Adipose tissue (tissue), 3 donors: ENCODE measurements around the gene LRP8. TPM values are rescaled to one million over a fixed set of nuclear protein-coding genes. Genes with fewer than 3 reads are reported as not detected.

Experiments used
- H3K27ac ChIP-seq: one replicate; pipeline ENCODE4 v1.5.1; 2013; ENCODE audit warnings: low read depth, low read length
- WGBS, 3 donors: extraction: QIAGEN DNeasy Blood & Tissue Kit; methylation state at CpG; one replicate each; pipeline ENCODE4 v1.1.7; 2013; 5-methylcytosine and 5-hydroxymethylcytosine counted together
- polyA plus RNA-seq, 3 donors: library from polyadenylated mRNA; stranded (reverse); fragments of 200-250 nt; gene quantifications; one replicate each; pipeline ENCODE4 v1.2.3, GENCODE V29; 2013
- donor health status: healthy with polysubstance abuse.
- donor health status: Bipolar disorder and iron deficiency.
- donor health status: healthy.

The LRP8 gene
- polyA plus RNA-seq = 1 to 10 TPM in 1 of 3 donors, under 1 TPM in 2; 0.67 to 3.1 (median 0.75) TPM

DNA sequence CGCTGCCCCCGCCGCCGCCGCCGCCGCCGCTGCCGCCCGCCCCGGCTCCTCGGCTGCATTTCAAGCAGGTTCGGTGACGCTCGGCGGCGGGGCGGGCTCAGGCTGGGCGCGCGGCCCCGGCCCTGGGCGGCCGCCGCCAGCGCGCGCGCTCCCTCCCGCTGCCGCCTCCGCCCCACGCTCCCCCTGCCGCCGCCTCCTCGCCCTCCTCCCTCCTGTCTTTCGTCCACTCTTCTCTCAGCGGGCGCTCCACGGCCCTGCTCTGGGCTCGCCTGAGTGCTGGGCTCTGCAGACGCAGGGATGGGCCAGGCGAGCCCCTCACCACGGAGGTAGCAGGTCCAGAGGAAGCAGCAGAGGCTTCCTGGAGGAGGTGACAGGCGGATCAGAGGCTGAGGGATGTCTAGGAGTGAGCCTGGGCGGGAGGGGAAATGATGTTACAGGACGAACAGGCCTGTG lies at the start of gene LRP8:
LRP8 (minus strand) TSS at position 62 of the 453 bp plus-strand sequence. CDS start 158 bp downstream, outside the sequence.
- H3K27ac ChIP-seq = no peak within 1 kb of the TSS
- 1 to 6% (median 2%) methylated on average over 15 to 47 of the region's 47 CpGs for WGBS, 3 donors

DNA sequence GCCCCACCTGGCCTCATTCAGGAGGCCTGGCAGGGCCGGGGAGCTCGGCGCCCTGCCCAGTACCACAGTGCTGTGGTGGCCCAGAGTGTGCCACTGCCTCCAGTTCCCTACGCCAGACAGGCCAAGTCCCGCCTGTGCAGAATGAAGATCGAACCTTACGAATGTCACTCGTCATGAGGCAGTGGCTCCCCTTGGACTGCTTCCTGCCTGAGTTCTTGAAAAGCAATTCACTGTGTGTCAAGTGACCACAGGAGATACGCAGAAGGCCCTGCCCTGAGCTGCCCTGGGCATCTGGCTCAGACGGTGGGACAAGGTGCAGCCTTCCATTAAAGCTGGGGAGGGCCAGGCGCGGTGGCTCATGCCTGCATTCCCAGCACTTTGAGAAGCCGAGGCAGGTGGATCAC lies 49.6 kb upstream of the LRP8 start:
- 83 to 94% (median 92%) methylated on average over 13 of the region's 13 CpGs for WGBS, 3 donors
- H3K27ac ChIP-seq = no peak overlapping the region

DNA sequence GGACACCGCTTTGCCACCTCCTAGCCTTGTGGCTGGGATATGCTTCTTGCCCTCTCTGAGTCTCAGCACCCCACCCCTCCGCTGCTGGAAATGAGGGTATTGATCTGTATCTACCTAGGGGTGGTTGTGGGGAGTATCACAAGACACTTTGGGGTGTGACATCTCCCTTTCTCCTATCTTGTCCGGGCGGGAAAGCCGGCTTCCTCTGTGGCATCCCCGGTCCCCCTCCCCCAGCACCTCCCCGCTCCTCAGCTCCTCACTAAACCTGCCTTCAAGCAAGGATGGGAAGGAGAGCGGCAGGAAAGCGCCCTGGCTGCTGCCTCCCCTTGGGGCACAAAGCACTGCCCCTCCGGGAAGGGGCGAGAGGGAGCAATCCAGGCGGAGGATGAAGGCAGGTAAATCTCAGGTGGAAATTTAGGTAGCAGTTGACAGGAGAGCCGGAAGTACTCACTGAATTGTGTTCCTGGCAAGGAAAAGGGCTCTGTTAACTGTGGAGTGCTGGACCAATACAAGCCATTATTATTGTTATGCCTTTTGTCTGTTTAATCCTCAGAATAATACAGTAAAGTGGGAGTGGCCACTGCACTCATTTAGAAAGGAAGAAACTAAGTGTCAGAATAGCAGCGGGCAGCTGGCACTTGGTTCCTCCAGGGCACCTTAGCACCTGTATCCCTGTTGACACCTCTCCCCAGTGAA lies 49.0 kb upstream of the LRP8 start:
- H3K27ac ChIP-seq = no peak overlapping the region
- WGBS, 3 donors = 71 to 85% (median 83%) methylated on average over 14 of the region's 14 CpGs

DNA sequence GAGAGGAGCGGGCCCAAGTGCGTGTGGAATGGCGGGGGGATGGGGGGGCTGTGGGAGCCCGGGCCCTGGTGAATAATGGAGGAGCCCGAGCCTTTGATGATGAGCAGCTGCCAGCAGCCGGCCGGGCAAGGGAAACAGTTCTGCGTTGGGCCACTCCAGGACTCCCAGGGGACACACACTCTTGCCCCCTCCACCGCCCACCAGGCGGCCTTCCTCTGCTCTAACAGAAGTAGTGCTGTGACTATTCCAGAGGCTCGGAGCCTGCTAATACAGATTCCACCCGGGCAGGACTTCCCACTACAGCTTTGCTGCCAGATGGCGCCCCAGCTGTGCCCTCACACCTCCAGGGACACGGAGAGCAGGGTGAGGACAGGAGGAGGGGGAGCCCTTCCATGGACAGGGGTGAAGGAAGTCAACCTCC lies 48.2 kb upstream of the LRP8 start:
- H3K27ac ChIP-seq = no peak overlapping the region
- 52 to 62% (median 57%) methylated on average over 14 of the region's 14 CpGs for WGBS, 3 donors

DNA sequence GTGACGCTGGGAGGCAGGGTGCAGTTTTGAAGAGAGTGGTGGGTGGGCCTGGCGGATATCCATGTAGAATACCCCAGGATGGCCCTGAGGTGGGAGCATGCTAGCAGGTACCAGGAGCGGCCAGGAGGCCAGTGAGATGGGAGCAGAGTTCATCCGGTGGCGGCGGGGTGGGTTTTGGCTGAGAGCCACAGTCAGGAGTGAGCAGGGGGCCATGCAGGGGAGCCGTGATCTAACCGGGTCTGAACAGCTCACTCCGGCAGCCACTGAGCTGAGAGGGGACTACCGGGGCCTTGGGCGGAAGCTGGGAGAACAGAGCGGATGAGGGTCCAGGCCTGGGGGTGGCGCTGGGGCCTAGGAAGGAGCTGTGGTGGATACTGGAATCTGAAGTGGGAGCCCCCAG lies 47.6 kb upstream of the LRP8 start:
- no peak overlapping the region for H3K27ac ChIP-seq
- WGBS, 3 donors = 68 to 70% (median 69%) methylated on average over 13 of the region's 13 CpGs

DNA sequence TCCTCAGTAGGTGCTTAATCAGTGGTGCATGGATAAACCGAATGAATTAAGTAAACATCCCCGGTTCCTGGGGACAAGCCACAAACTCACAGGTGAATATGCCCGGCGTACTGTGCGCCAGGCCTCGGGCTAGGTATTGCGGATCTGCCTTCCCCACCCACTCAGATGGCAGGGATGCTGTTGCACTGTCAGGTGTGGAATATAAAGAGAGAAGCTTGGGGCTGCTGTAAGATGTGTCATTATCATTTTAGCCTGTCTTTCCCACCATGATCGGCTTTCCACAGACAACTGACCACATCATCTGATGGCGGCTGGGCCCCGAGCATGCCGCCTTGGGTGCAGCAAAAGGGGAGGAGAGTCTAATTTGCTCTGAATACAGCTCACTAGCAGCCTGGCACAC lies 45.4 kb upstream of the LRP8 start:
- no peak overlapping the region for H3K27ac ChIP-seq
- WGBS, 3 donors = 92 to 97% (median 95%) methylated on average over 11 of the region's 11 CpGs

DNA sequence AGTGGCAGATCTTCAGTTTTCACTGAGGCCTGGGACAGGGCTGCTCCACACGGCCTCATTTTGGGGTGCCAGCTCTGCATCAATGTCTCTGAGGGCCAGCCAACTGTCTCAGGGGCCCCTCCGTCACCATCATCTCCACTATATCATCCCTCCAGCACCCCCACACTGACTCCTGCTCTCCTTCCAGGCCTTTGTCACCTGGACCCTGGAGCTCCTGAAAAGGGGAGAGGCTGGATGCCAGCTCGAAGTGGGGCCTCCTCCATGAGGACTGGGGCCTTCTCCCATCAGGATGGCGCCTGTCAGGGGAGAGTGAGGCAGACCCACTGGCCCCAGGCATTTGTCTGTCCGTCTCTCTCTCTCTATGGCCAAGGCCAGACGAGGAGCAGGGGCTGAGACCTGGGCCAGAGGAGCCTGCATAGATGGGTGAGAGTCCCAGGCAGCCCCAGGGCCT lies 44.7 kb upstream of the LRP8 start:
- no peak overlapping the region for H3K27ac ChIP-seq
- 86 to 91% (median 91%) methylated on average over 6 of the region's 6 CpGs for WGBS, 3 donors

DNA sequence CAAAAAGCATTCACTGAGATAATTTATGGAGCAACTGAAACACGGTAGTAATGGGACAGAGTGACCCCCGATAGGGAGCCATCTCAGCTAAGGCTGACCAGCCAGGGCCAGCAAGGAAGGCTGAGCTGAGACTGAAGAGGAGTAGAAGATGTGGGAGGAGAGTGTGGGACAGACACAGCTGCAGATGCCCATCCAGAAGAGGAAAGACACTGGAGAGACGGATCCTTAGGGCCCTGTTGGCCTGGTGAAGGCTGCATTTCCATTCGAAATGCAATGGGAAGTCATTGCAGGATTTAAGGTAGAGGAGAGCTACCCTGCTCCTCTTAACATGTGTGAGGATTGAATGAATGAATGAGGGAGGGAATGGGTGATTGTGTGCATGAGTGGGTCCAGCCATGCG lies 44.0 kb upstream of the LRP8 start:
- WGBS, 3 donors = 83 to 88% (median 85%) methylated on average over 5 of the region's 5 CpGs
- H3K27ac ChIP-seq = no peak overlapping the region

DNA sequence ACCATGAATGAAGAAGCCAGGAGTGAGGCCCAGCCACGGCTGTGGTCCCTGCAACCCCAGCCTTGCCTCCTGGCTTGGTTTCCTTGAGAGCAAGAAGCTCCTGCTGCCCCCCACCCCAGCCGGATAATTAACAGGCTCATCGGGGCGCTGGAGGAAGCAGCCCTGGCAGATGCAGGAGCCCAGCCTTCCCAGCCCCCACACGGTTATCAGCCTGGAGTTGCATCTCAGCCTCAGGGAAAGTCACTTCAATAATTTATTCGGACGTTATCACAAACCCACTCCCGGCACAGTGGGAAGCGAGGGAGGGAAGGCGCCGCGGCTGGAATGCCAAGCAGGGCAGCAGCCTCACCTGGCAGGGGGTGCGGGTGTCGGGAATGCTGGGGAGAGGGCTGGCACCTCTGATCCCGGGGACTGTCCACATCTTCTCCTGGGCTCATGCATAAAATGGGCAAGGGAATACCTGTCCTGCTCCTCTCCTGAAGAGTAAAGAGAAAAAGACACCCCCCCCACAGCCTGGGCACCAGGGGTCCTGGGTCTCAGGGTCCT lies 43.3 kb upstream of the LRP8 start:
- no peak overlapping the region for H3K27ac ChIP-seq
- WGBS, 3 donors = 35 to 50% (median 50%) methylated on average over 13 to 15 of the region's 15 CpGs

DNA sequence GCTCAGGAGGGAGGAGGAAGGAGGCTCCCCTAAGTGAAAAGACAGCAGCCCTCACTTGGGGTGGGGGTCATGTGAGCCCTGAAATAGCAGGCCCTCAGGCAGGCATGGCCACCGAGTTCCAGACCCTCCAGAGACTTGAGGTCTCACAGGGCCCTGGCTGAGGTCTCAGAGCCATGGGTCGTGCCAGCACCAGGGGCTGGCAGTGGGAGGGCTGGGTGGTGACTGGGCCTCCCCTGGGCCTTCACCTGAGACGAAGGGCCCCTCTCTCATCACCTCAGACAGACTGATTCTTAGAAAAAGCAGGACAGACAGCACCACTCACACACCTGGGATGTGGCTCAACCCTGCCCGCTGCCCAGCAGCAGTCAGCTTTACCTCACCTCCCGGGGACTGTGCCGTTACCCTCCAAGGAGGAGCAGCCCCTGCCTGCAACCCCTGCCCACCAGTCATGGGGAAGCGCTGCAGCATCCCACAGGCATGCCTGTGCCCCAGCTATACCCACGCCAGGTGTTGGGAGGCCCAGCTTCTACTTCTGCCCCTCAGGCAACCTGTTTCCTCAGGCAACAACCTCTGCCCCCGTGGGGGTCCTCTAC lies 42.6 kb upstream of the LRP8 start:
- 82 to 85% (median 82%) methylated on average over 9 of the region's 9 CpGs for WGBS, 3 donors
- H3K27ac ChIP-seq = no peak overlapping the region

DNA sequence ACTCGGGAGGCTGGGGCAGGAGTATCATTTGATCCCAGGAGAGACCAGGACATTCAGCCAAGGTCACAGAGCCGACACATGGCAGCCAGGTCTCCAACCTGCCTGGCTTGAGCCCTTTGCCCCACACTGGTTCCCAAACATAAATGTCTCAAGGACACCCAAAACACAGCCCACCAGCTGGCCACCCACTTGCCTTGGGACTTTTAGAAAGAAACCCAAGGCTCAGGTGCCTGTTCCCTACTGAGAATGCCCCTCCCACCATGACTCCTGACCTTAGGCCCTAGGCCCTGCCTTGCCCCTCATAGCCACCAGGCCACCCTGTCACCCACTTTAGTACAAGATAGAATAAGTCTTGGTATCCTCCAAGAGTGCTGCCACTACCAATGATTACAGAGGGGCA lies 41.9 kb upstream of the LRP8 start:
- no peak overlapping the region for H3K27ac ChIP-seq
- WGBS, 3 donors = 48 to 83% (median 82%) methylated on average over 2 of the region's 2 CpGs

DNA sequence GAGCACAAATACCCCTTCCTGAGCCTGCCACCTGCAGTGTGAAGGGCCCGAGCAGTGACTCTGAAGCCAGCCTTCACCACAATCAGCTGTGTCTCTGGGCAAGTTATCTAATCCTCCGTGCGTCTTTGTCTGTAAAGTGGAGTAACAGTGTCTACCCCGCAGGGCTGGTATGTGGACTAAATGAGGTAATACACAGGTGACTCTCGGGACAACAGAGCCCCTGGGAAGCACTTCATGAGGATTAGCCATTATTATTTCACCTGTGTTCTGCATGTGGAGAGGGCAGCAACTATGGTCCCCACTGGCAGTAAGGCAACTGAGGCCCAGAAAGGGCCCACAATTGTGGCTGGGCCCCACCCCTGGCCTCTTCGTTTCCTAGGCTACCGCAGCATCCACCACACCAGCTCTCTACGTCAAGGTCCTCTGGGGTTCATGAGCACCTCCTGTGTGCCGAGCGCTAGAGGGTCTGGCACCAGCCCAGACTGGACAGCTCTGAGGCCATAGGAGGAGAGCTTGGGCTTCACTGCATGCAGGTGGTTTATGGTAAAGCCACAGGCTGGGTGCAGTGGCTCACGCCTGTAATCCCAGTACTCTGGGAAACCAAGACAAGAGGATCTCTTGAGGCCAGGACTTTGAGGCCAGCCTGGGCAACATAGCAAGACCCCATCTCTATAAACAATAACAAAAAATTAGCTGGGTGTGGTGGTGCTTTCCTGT lies 41.3 kb upstream of the LRP8 start:
- H3K27ac ChIP-seq = no peak overlapping the region
- WGBS, 3 donors = 84 to 91% (median 87%) methylated on average over 11 of the region's 11 CpGs

DNA sequence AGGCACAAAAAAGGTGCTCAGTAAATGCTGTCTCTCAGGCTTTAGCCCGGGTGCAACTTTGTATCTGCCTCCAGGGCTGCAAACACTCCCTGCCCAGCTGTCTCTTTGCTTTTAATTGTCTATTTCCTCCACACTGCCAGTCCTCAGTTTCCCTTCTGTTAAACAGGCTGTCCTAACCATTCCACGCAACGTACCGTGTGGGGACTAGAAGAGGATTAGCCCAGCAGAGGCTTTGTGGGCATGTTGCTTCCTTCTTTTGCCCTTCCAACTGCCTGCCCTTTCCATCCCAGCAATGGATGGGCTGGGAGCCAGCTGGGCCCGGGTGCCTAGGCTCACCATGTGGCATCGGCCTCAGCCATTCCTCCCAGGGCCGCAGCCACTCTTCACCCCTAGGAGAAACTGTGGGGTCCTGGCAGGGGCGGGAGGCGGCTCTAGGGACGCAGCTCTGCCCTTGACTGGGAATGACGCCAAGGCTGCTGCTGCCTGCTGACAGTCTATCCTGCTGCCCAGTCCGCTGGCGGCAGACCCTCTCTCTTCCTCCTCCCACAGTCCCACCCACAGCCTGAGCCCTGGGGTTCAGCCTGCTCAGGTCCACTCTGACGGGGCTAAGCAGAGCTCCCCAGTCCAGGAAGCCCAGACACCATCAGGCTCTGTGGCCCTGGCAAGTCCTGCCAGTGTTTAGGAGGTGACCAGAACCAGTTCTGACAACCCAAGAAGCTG lies 40.6 kb upstream of the LRP8 start:
- 52 to 66% (median 63%) methylated on average over 14 of the region's 14 CpGs for WGBS, 3 donors
- H3K27ac ChIP-seq = no peak overlapping the region

DNA sequence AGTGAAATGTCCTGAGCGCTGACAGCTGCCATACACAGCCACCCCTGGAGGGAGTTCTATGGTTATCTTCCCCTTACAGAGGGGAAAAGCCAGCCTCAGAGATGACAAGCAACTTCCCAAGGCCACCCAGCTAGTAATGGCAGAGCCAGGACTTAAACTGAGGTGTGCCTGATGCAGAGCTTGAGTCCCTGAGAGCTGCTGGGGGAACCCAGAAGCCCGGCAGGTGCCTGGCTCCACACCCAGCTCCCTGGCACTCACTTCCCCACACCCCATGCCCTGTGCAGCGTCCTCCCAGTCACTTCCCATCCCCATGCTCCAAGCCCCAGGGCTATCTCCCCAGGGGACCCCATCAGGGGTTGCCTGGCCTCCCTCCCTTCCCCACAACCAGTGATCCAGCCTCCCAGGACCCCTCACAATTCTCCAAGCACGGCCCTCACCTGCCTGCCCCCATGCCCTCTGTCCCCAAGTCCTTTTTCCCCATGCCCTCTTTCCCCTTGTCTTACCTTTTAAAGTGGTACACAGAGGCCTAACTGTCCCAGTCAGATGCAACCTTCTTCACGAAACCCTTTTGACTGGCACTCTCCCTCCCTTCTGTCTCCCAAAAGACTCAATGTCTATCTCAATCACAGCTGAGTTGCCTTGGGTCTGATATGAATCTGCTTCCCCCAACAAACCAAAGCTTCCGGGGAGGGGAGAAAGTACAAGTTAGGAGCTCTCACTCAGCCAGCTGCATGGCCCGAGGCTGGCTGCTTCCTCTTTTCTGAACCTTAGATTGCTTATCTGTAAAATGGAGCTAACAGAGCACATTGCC lies 39.8 kb upstream of the LRP8 start:
- 53 to 66% (median 56%) methylated on average over 7 of the region's 7 CpGs for WGBS, 3 donors

DNA sequence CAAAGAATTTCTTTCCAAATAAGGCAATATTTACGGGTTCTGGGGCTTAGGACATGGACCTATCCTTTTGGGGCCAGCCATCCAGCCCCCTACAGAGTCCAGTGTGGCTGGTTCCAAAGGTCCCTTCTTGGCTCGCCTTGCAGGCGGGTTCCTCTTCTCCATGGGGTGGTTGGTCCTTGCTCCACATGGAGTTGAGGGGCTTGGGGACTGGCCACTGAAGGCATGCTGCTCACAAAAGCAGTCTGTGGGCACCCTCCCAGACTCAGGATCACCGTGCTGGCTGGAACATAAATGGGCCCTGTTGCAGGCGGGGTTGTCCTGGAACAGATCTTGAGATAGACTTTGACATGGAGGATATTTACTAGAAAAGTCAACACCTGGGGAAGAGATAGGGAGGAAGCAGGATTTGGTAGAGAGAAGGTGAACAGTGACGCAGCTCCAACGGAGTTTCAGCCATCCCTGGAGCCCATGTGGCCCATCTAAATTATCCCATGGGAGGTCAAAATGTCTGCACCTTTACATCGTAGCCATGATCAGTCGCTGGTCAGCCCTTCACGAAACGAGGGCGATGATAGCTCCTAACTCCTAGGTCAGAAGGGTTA lies 39.1 kb upstream of the LRP8 start:
- H3K27ac ChIP-seq = no peak overlapping the region
- 83 to 89% (median 88%) methylated on average over 12 of the region's 12 CpGs for WGBS, 3 donors

More for the DNA sequence above, 39.8 kb upstream of the LRP8 start:
- no peak overlapping the region for H3K27ac ChIP-seq

DNA sequence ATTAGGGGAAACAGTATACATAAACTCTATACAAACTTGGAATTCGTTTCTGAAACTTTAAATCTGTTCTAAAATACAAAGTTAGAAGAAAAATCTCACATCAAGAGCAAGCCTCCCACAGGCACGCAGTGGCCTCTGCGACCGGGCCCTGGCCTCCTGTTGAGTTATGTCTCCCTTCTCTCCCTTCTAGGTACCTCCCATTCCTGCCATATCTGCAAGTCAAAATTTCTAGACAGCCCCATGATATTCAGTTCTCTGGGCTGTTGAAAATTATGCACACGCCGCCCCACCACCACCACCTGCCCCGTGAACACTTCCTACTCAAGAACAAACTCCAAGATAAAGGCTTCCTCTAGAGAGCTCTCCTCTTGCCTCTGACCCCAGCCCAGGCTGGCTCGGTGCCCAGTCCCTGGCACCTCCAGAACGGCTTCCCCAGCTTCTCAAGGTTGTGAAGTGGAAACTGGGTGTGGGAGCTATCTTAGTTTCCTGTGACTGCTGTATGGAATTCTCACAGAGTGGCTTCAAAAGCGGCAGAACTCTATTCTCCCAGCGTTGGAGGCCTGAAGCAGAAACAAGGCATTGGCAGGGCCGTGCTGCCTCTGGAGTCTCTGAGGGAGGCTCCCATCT lies 37.7 kb upstream of the LRP8 start:
- WGBS, 3 donors = 57 to 66% (median 64%) methylated on average over 12 of the region's 12 CpGs
- no peak overlapping the region for H3K27ac ChIP-seq
